ENCODE data around the gene COL4A1.

COL4A1 gene

GRCh38 chr13:110306960-110307766 lies at the start of gene COL4A1, which contains the start of gene COL4A2:
COL4A1 (minus strand) TSS chr13:110307157; CDS start chr13:110307027, 130 bp downstream.
COL4A2 (plus strand) TSS chr13:110307284; CDS start chr13:110307904, 620 bp downstream.
- no peak for DNase-seq

DNA sequence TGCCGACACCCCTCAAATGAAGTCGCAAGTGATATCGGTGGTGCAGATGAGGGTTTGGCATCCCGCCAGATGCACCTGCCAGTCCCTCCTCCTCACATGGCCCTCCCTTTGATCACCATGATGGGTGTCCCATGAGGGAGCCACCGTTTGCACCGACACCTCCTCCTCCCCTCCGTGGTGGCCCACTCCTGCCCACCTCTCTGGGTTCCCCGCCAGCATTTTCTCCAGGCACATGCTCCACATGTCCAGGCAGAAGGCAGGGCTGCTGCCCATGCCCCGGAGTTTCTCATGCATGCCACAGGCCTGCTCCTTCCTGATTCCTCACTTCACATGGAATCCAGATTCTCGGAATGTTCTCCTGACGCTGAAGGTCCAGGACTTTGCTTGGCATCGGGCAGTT lies 49.4 kb upstream of the COL4A1 start:
- DNase-seq, result no peak

- DNase-seq, result no peak
These were observed 47.9 kb upstream of the COL4A1 start for GRCh38 chr13:110354715-110355473.

GRCh38 chr13:110354123-110354627 lies 47.2 kb upstream of the COL4A1 start:
- no peak for DNase-seq

DNA sequence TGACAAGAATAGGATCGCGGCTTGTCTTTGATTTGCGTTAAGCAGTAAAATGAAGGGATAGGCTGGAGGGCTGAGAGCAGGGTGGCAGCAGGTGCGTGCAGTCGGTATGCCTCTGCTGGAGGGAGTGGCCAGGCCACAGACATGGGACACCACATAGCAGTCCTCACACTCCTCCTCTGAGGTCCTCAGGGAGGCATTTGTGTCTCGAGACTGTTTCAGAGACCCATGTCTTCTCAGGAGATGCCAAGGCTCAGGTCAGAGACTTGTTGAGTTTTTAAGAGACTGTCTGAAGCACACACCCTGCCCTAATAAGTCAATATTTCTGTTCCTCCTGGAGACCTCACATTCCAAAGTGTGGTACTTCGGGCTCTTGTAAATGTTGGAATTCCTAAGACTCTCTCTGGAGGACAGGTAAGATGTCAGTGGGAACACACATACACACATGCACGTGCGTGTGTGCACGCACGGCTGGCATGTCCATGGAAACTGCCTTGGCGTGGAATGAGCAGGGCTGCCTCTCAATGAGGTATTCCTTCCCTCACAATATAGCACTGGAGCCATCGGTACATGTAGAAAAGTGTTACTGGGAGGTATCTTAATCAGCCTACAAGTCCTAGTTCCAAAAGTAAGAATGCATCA lies 46.5 kb upstream of the COL4A1 start:
- DNase-seq, result no peak

GRCh38 chr13:110352735-110353134 lies 45.8 kb upstream of the COL4A1 start:
- DNase-seq, result no peak

DNA sequence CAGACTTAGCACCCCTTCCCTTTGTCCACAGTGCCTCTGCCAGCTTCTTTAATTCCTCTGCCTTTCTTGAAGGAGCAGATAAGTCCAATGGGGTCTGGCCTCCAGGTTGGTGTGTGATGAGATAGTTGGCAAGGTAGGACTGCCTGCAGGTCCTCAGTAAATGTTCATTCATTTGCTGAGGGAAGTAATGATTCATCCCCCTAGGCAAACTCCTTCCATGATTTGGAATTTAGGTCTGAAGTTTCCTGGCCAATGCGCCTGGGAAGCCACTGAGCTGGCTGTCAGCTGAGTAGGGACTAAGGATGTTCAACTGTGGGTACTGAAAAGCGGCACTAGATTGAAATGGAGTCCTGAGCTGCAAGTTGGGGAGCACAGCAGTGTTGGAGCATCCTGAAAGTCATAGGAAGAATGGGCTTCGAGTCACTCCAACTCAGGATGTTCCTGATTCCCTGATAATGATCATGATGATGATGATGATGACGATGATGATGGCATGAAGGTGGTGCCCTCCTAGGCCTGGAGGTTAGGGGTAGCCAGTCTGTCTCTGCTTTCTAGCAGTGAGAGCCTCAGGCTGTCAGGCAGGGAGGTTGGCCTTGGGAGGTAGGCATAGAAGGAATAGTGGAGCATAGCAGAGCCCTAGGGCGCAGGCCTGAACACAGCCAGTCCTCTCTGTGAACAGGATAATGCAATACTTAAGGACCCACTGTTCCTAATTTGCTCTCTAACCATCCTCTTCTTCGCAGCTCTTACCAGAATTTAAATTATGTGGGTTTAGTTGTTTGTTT lies 44.9 kb upstream of the COL4A1 start:
- DNase-seq, result no peak

- no peak for DNase-seq
These were observed 43.6 kb upstream of the COL4A1 start for GRCh38 chr13:110350509-110350908.

DNA sequence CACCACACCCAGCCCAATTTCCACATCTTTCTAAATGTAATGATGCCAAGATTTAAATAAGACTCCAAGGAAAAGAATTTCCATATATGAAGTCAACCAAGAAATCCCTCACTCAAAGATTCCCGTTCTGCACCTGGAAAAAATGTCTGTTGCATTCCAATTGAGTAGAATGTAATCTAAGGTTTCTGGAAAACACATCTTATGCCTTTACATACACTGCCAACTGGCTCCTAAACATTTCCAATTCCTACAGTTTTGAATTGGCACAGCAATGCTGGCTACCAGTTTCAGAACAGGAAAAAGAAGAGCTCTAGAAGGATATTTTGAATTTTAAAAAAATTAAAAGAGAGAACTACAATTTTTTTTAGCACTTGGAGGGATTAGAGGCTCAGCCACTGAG lies 43.1 kb upstream of the COL4A1 start:
- DNase-seq, result no peak

DNA sequence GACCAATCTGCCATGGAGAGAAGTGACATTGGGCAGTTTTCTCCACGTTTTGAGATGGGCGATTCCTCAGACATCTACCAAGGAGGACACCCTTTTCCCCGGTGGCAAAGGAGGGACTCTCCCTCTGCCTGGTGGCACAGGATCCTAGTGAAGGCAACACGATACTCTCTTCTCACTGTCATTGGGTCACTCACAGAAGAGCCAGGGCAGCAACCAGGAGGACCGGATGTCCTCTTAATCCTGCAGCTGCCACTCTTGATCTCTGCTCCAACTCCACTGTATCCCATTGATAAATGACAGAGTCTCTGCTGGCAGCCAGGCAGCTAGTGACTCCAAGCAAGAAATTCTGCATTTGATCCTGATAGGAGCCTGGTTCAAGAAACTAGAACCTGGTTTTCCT lies 42.3 kb upstream of the COL4A1 start:
- no peak for DNase-seq

DNA sequence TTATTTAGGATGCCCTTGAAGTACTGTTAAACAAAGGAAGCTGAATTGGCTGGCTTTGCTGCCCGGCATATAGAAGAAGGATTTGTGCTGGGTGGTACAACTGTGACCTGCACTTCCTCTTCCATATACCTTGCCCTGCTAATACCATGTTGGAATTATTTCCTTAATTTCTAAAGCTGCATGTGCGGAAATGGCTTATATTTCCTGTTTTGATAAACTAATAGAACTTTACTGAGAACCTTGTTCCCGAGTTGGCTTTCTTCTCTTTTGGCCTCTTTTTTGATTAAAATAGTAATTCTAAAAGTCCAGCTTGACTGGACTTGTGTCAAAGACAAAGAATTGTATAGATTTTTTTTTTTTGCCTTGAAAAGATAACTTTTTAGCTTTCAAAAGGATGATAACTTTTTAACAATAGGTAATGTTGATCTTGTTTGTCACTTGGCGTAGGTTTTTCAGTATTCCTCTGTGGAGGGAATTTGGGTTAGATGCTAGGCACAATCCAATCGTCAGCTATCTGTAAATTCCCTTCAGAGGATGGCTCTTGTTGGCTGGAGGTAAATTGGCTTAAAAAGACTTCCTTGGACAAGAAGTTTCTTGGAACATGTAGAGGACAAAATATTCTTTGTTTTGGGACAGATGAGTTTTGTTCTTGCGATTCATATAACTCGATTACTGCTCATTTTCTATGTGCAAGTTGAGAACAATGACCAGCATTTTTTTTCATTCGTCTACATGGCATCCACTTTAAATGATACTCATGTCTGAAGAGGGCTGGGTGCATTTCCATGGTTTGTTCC lies 41.5 kb upstream of the COL4A1 start:
- no peak for DNase-seq

- DNase-seq, result no peak
These were observed 40.8 kb upstream of the COL4A1 start for GRCh38 chr13:110347535-110348308.

DNA sequence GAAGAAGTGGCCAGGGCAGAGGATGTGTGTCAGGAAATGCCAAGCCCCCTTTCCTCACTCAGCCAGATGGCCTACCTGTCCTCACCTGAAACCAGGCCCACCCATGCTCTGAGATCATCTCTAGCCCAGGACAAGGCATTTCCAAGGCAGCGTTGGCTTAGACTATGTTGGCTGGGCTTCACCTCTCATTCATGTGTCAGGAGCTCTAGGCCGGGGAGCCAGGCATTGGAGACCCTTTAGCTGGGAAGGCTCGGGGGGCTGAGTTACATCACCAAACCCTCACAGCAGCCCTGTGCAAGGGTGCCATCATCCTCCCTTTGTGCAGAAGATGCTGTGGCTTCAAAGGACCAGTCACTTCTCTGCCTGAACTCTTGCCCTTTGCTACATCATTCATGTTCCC lies 40.1 kb upstream of the COL4A1 start:
- no peak for DNase-seq

- no peak for DNase-seq
These were observed 39.7 kb upstream of the COL4A1 start for GRCh38 chr13:110346661-110347067.

GRCh38 chr13:110345701-110346100 lies 38.7 kb upstream of the COL4A1 start:
- DNase-seq, result no peak

- DNase-seq, result no peak
These were observed 38.3 kb upstream of the COL4A1 start for GRCh38 chr13:110345266-110345665.

GRCh38 chr13:110344320-110344719 lies 37.4 kb upstream of the COL4A1 start:
- DNase-seq, result no peak

- no peak for DNase-seq
These were observed 36.4 kb upstream of the COL4A1 start for GRCh38 chr13:110343241-110343865.

- DNase-seq, result no peak
These were observed 35.5 kb upstream of the COL4A1 start for GRCh38 chr13:110342474-110342873.
